ENCODE results near the gene CENPU.

- TF ChIP-seq CTCF (conservative IDR thresholded peaks at IDR 0.05) (no peak), EZH2 (IDR thresholded peaks at IDR 0.05; ENCODE audit: low read depth) (no peak)
Observed at GRCh38 chr4:184747034-184747830, 13.3 kb upstream of the CENPU start.
